Uterus (tissue), 4 donors: ENCODE data around the gene FAM174A. TPM values are rescaled to one million over a fixed set of nuclear protein-coding genes. Genes with fewer than 3 reads are reported as not detected.

Experiments
- DNase-seq, 2 donors: peaks; one replicate each; pipeline ENCODE4 v3.0.0-alpha.2; 2019 to 2020
- H3K27ac ChIP-seq, 2 donors: fragments of 200-600 bp; sonication (generic); 1 replicate in 1 of 2; 2 replicates in 1 of 2; pipeline ENCODE4 v1.5.1; 2016 to 2018
- H3K27me3 ChIP-seq, 2 donors: fragments of 200-600 bp; sonication (generic); one replicate each; pipeline ENCODE4 v1.5.1; 2018 to 2019; ENCODE audit warnings: control low read depth in 1 of 2
- H3K36me3 ChIP-seq, 2 donors: fragments of 200-600 bp; sonication (generic); one replicate each; pipeline ENCODE4 v1.5.1; 2019; ENCODE audit warnings: control low read depth in 1 of 2
- H3K4me1 ChIP-seq, 2 donors: fragments of 200-600 bp; sonication (generic); one replicate each; pipeline ENCODE4 v1.5.1; 2018 to 2019; ENCODE audit warnings: control low read depth in 1 of 2
- H3K4me3 ChIP-seq, 2 donors: fragments of 200-600 bp; sonication (generic); 1 replicate in 1 of 2; 2 replicates in 1 of 2; pipeline ENCODE4 v1.5.1; 2018 to 2019; ENCODE audit warnings: mild to moderate bottlenecking in 1 of 2
- H3K9me3 ChIP-seq, 2 donors: fragments of 200-600 bp; sonication (generic); one replicate each; pipeline ENCODE4 v1.5.1; 2019; ENCODE audit warnings: control low read depth in 1 of 2
- CTCF ChIP-seq, 4 experiments: fragments of 200-600 bp in 2 of 4; fragments of 450-650 bp in 2 of 4; sonication (generic) in 2 of 4; IDR thresholded peaks; one replicate each; pipeline ENCODE4 v1.5.1; 2016 to 2019; ENCODE audit warnings: antibody characterized with exemption in 4 of 4, mild to moderate bottlenecking in 2 of 4, moderate library complexity in 1 of 4
- POLR2A ChIP-seq, 2 donors: fragments of 450-650 bp; IDR thresholded peaks; one replicate each; pipeline ENCODE4 v1.6.1; 2016; ENCODE audit warnings: antibody characterized with exemption in 2 of 2, mild to moderate bottlenecking in 1 of 2, moderate library complexity in 1 of 2
- intact Hi-C: fragments of 100-400 bp; cut with DNase I; formaldehyde crosslinking; loops from one replicate; pipeline ENCODE4 v1.15.1; 2023; ENCODE audit warnings: low total_unique reads
- total RNA-seq, 4 donors: library from RNA; depleted of rRNA in 3 of 4; stranded (reverse); fragments of >200 nt in 3 of 4; gene quantifications; one replicate each; pipeline versions ENCODE4 v1.1.0 to v1.2.4, GENCODE V29; 2014 to 2023
- donor health status: DM: yes; HTN: yes; CAD: no.

Gene FAM174A
- total RNA-seq, 4 donors from 2014 or later, result 8.2 to 20.9 (median 9.9) TPM

GRCh38 chr5:100551183-100551582 is 16.0 kb downstream of the FAM174A start:
- Histone ChIP-seq H3K36me3 (no peaks in the 10 kb centered on the region), H3K9me3 (no peaks in the 10 kb centered on the region), H3K4me3 (no peak overlapping the region), H3K27ac (no peak overlapping the region), H3K4me1 (no peaks in the 10 kb centered on the region), H3K27me3 (no peaks in the 10 kb centered on the region)
- intact Hi-C loops, result no loop called here
- no peak for DNase-seq
- TF ChIP-seq CTCF (IDR thresholded peaks at IDR 0.05), result no peak
- no peak for TF ChIP-seq POLR2A (IDR thresholded peaks at IDR 0.05)

GRCh38 chr5:100553209-100553608 is 18.0 kb downstream of the FAM174A start:
- H3K27ac ChIP-seq, result no peak overlapping the region
- H3K36me3 ChIP-seq, result no peaks in the 10 kb centered on the region
- intact Hi-C loops, result no loop called here
- H3K9me3 ChIP-seq, result no peaks in the 10 kb centered on the region
- TF ChIP-seq CTCF (IDR thresholded peaks at IDR 0.05), result no peak
- no peaks in the 10 kb centered on the region for H3K4me1 ChIP-seq
- H3K4me3 ChIP-seq, result no peak overlapping the region
- no peak for DNase-seq
- no peaks in the 10 kb centered on the region for H3K27me3 ChIP-seq

- TF ChIP-seq CTCF (IDR thresholded peaks at IDR 0.05), result no peak
- no peak for TF ChIP-seq POLR2A (IDR thresholded peaks at IDR 0.05)
- Histone ChIP-seq H3K36me3 (no peaks in the 10 kb centered on the region), H3K27me3 (no peaks in the 10 kb centered on the region), H3K27ac (no peak overlapping the region), H3K9me3 (no peaks in the 10 kb centered on the region), H3K4me3 (no peak overlapping the region), H3K4me1 (no peaks in the 10 kb centered on the region)
- intact Hi-C loops, result no loop called here
- DNase-seq, result no peak
Observed at GRCh38 chr5:100560860-100561259, 25.7 kb downstream of the FAM174A start.

GRCh38 chr5:100562821-100563220 is 27.6 kb downstream of the FAM174A start:
- TF ChIP-seq CTCF (IDR thresholded peaks at IDR 0.05), result no peak
- no peak for TF ChIP-seq POLR2A (IDR thresholded peaks at IDR 0.05)
- Histone ChIP-seq H3K9me3 (no peaks in the 10 kb centered on the region), H3K27me3 (no peaks in the 10 kb centered on the region), H3K27ac (no peak overlapping the region), H3K4me1 (no peaks in the 10 kb centered on the region), H3K4me3 (no peak overlapping the region), H3K36me3 (no peaks in the 10 kb centered on the region)
- no peak for DNase-seq
- intact Hi-C loops, result no loop called here

- Histone ChIP-seq H3K27ac (no peak overlapping the region), H3K36me3 (no peaks in the 10 kb centered on the region), H3K4me1 (no peaks in the 10 kb centered on the region), H3K4me3 (no peak overlapping the region), H3K9me3 (no peaks in the 10 kb centered on the region), H3K27me3 (no peaks in the 10 kb centered on the region)
- TF ChIP-seq POLR2A (IDR thresholded peaks at IDR 0.05) (no peak), CTCF (IDR thresholded peaks at IDR 0.05) (no peak)
- intact Hi-C loops, result no loop called here
- DNase-seq, result no peak
Observed at GRCh38 chr5:100566382-100567141, 31.4 kb downstream of the FAM174A start.
